K562 (cell line): Measurements from ENCODE around the gene SAPCD1. TPM values are rescaled to one million over a fixed set of nuclear protein-coding genes. Genes with fewer than 3 reads are reported as not detected.

Experiments
- CTBP1 ChIP-seq: fragments of 450-650 bp; IDR thresholded peaks from 2 replicates; pipeline ENCODE4 v1.6.1; 2016; ENCODE audit warnings: borderline replicate concordance
- DNMT1 ChIP-seq: fragments of 450-650 bp; IDR thresholded peaks from 2 replicates; pipeline ENCODE4 v1.6.1; 2016; ENCODE audit warnings: antibody characterized with exemption, mild to moderate bottlenecking
- FOXM1 ChIP-seq, 2 experiments: fragments of 450-650 bp in 1 of 2; sonication (generic) in 1 of 2; formaldehyde crosslinking in 1 of 2; IDR thresholded peaks; 2 replicates each; pipeline versions ENCODE4 v1.6.1 to v1.9.0; 2017 to 2022; ENCODE audit warnings: low read depth in 2 of 2, mild to moderate bottlenecking in 2 of 2, missing genetic modification reagents in 1 of 2, moderate library complexity in 1 of 2
- GTF2B ChIP-seq: IDR thresholded peaks from 2 replicates; pipeline ENCODE4 v1.6.1; 2011; ENCODE audit not compliant: insufficient read length; ENCODE audit errors: extremely low read depth
- HDAC8 ChIP-seq: fragments of 450-650 bp; IDR thresholded peaks from 2 replicates; pipeline ENCODE4 v1.6.1; 2016; ENCODE audit warnings: mild to moderate bottlenecking, missing genetic modification characterization, moderate library complexity, missing compliant biosample characterization
- HOXB6 ChIP-seq: fragments of 250-450 bp; sonication (Bioruptor Pico); IDR thresholded peaks from 2 replicates; pipeline ENCODE4 v1.5.1; 2022; ENCODE audit warnings: mild to moderate bottlenecking, borderline replicate concordance
- KAT2B ChIP-seq: IDR thresholded peaks from one replicate; pipeline ENCODE4 v1.6.1; 2012; ENCODE audit warnings: low read depth, mild to moderate bottlenecking, control low read depth, inconsistent platforms, low read length, moderate library complexity
- NCOA2 ChIP-seq, 2 experiments: fragments of 450-650 bp; IDR thresholded peaks; 2 replicates each; pipeline ENCODE4 v1.6.1; 2018; ENCODE audit warnings: mild to moderate bottlenecking in 2 of 2, moderate library complexity in 1 of 2; ENCODE audit not compliant: partially characterized antibody in 2 of 2
- NR0B1 ChIP-seq: fragments of 450-650 bp; IDR thresholded peaks from one replicate; pipeline ENCODE4 v1.6.1; 2018; ENCODE audit warnings: mild to moderate bottlenecking, moderate library complexity; ENCODE audit not compliant: partially characterized antibody
- POU5F1 ChIP-seq: fragments of 150-350 bp; IDR thresholded peaks from 2 replicates; pipeline ENCODE4 v1.6.1; 2014; ENCODE audit warnings: borderline replicate concordance, low read length, low read depth, mild to moderate bottlenecking; ENCODE audit not compliant: partially characterized antibody
- RAD51 ChIP-seq: fragments of 450-650 bp; IDR thresholded peaks from 2 replicates; pipeline ENCODE4 v1.7.1; 2016; ENCODE audit warnings: low read depth, mild to moderate bottlenecking, borderline replicate concordance
- SMAD2 ChIP-seq: fragments of 150-350 bp; IDR thresholded peaks from 2 replicates; pipeline ENCODE4 v1.6.1; 2014; ENCODE audit warnings: low read depth, mild to moderate bottlenecking, low read length
- SMARCE1 ChIP-seq: fragments of 450-650 bp; IDR thresholded peaks from 2 replicates; pipeline ENCODE4 v1.7.1; 2016; ENCODE audit warnings: mild to moderate bottlenecking
- STAT5A ChIP-seq: IDR thresholded peaks from 2 replicates; pipeline ENCODE4 v1.6.1; 2012; ENCODE audit warnings: low read length, inconsistent platforms, borderline replicate concordance
- ZNF347 ChIP-seq: fragments of 450-650 bp; formaldehyde crosslinking; IDR thresholded peaks from 2 replicates; pipeline ENCODE4 v1.4.0; 2020; ENCODE audit warnings: low read depth, mild to moderate bottlenecking, moderate library complexity
- ZNF444 ChIP-seq: fragments of 250-450 bp; sonication (Bioruptor Pico); IDR thresholded peaks from 2 replicates; pipeline ENCODE4 v1.4.0; 2020; ENCODE audit warnings: mild to moderate bottlenecking, moderate library complexity
- ZNF609 ChIP-seq: sonication (generic); formaldehyde crosslinking; IDR thresholded peaks from 2 replicates; pipeline ENCODE4 v1.8.1; 2023; ENCODE audit warnings: missing genetic modification reagents, mild to moderate bottlenecking, borderline replicate concordance
- ZNF766 ChIP-seq: fragments of 200-800 bp; sonication (Bioruptor generic); conservative IDR thresholded peaks from 2 replicates; pipeline ENCODE4 v1.6.1; 2016; ENCODE audit warnings: missing genetic modification characterization, missing compliant biosample characterization
- ZNF780A ChIP-seq: fragments of 250-450 bp; sonication (Bioruptor Pico); IDR thresholded peaks from 2 replicates; pipeline ENCODE4 v1.5.0; 2021; ENCODE audit warnings: mild to moderate bottlenecking
- polyA plus RNA-seq, 8 experiments: library from polyadenylated mRNA; depleted of rRNA in 4 of 8; stranded (reverse) in 5 of 8; unstranded in 3 of 8; fragments of >200 nt; fragmentation: Nextera tagmentation in 2 of 8; fragmentation: Illumina TruSeq in 1 of 8; extraction: Ambion mirVana in 2 of 8; extraction: Trizol in 1 of 8; gene quantifications; 2 replicates each; pipeline versions ENCODE4 v1.2.1 to v1.2.3, GENCODE V29; 2011 to 2014; ENCODE audit warnings: inconsistent platforms in 1 of 8, missing spikeins in 1 of 8
- total RNA-seq, 7 experiments: library from RNA; depleted of rRNA in 6 of 7; stranded (reverse); fragments of >200 nt in 6 of 7; fragmentation: Illumina TruSeq in 2 of 7; extraction: Trizol in 2 of 7; gene quantifications; 2 replicates each; pipeline versions ENCODE4 v1.2.1 to v1.2.3, GENCODE V29; 2011 to 2021; ENCODE audit warnings: low replicate concordance in 1 of 7
- TF ChIP-seq, protein P1 (sequence below): IDR thresholded peaks from 2 replicates; pipeline ENCODE4 v1.6.1; 2016; ENCODE audit warnings: missing genetic modification characterization, missing compliant biosample characterization

SAPCD1 gene
- total and polyA plus RNA-seq, 9 of the 15 experiments (the other 6 are each of a cell fraction or from before 2014, with no cell fraction given): 2.6 to 30.2 (median 7.4) TPM

DNA sequence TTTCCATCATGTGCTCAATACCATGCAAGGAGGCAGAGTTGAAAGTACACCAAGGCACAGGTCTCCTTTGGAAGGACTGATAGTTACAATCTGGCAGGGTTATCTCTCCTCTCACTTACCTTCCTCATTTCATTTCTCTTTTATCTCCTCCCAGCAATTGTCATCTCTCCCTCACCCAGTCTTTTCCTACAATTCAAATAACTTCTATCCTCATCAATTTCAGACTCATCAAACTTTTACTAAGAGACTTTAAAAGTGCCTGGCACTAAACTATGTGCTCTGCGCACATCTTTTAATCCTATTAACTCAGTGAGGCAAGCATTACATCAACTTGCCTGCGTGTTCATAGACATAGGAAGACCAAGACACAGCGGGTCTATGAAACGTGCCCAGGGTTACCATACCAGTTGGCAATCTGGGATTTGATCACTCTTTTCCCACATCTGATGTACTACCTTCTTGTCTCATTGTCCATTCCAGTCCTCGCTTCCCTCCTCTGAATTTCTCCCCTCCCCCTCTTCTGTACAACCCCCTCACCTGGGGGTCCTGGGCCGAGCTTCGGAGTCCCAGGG is 31.9 kb downstream of the SAPCD1 start (continued):
- TF ChIP-seq POU5F1: no peak
- TF ChIP-seq STAT5A: no peak
- TF ChIP-seq CTBP1: peak; percentile 89
- TF ChIP-seq NCOA2 (IDR thresholded peaks at IDR 0.05; ENCODE audit: partially characterized antibody in 2 of 2): no peak
- TF ChIP-seq ZNF347 (CRISPR knock-in tag): no peak
- TF ChIP-seq HOXB6 (CRISPR knock-in tag): no peak
- 0 out of 2 replicates have a peak, but pooled peaks have one; percentile 16 for TF ChIP-seq HDAC8 (tag)
- no peak for TF ChIP-seq GTF2B
- no peak for TF ChIP-seq ZNF609 (CRISPR knock-in tag)
- TF ChIP-seq RAD51: no peak
- TF ChIP-seq SMAD2: no peak
- TF ChIP-seq, protein P1, sequence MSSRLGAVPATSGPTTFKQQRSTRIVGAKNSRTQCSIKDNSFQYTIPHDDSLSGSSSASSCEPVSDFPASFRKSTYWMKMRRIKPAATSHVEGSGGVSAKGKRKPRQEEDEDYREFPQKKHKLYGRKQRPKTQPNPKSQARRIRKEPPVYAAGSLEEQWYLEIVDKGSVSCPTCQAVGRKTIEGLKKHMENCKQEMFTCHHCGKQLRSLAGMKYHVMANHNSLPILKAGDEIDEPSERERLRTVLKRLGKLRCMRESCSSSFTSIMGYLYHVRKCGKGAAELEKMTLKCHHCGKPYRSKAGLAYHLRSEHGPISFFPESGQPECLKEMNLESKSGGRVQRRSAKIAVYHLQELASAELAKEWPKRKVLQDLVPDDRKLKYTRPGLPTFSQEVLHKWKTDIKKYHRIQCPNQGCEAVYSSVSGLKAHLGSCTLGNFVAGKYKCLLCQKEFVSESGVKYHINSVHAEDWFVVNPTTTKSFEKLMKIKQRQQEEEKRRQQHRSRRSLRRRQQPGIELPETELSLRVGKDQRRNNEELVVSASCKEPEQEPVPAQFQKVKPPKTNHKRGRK: no peak
- TF ChIP-seq SMARCE1: peak; percentile 87
- no peak for TF ChIP-seq ZNF780A
- TF ChIP-seq ZNF444: no peak
- TF ChIP-seq ZNF766 (CRISPR knock-in tag): no peak
- TF ChIP-seq FOXM1 (IDR thresholded peaks at IDR 0.05; ENCODE audit: low read depth): no peak
- no peak for TF ChIP-seq FOXM1 (CRISPR knock-in tag; IDR thresholded peaks at IDR 0.05; ENCODE audit: low read depth)
- no peak for TF ChIP-seq KAT2B
- TF ChIP-seq DNMT1: no peak; the same call in 1 of the 2 replicates
- no peak for TF ChIP-seq NR0B1
